Endothelial cell of umbilical vein (primary cell): ENCODE results near the gene ASIC1. TPM values are rescaled to one million over a fixed set of nuclear protein-coding genes. Genes with fewer than 3 reads are reported as not detected.

Experiments used
- BruUV-seq: library from RNA; stranded (reverse); fragments of 400-500 nt; replicated peaks from 2 replicates; lab custom pipeline; 2021; lab: Mats Ljungman, UMichigan
- CTCF ChIA-PET: fragments of 300-600, 350-600 bp; sonication (Branson Sonifier 250); formaldehyde crosslinking; loops from one replicate; lab custom pipeline; 2021; ENCODE audit warnings: antibody characterized with exemption, inconsistent platforms; lab: Charles Lee
- POLR2A ChIA-PET: fragments of 300-600, 350-600 bp; sonication (Branson Sonifier 250); formaldehyde crosslinking; loops from one replicate; lab custom pipeline; 2021; ENCODE audit warnings: antibody characterized with exemption, inconsistent platforms; lab: Charles Lee
- DNase-seq: peaks from one replicate; pipeline ENCODE4 v3.0.0-alpha.2; 2011; ENCODE audit warnings: low read depth, low spot score
- FAIRE-seq: peaks from 2 replicates; lab custom pipeline; 2011; peaks lifted over from hg19 to GRCh38; lab: Jason Lieb, UNC
- H2AFZ ChIP-seq: 2 replicates; pipeline ENCODE4 v1.6.0; 2012; ENCODE audit warnings: low read depth, low read length, control low read depth, inconsistent platforms
- H3K27ac ChIP-seq: 2 replicates; pipeline ENCODE4 v1.5.1; 2011; ENCODE audit warnings: low read depth, mild to moderate bottlenecking, control low read depth, low read length, moderate library complexity; ENCODE audit not compliant: insufficient read depth
- H3K27me3 ChIP-seq, 2 experiments: 2 replicates each; pipeline versions ENCODE4 v1.6.0 to v1.6.1; 2011; ENCODE audit warnings: low read length in 2 of 2, mixed read lengths in 1 of 2; ENCODE audit not compliant: control insufficient read depth in 2 of 2, insufficient read depth in 2 of 2
- H3K36me3 ChIP-seq, 2 experiments: 2 replicates in 1 of 2; 3 replicates in 1 of 2; pipeline ENCODE4 v1.5.1; 2011; ENCODE audit warnings: low read length in 2 of 2, mild to moderate bottlenecking in 1 of 2, moderate library complexity in 1 of 2; ENCODE audit not compliant: control insufficient read depth in 2 of 2, insufficient read depth in 2 of 2; ENCODE audit errors: extremely low read depth in 1 of 2
- H3K4me1 ChIP-seq: 3 replicates; pipeline ENCODE4 v1.5.1; 2011; ENCODE audit warnings: mild to moderate bottlenecking, low read length; ENCODE audit not compliant: control insufficient read depth, insufficient read depth; ENCODE audit errors: extremely low read depth
- H3K4me2 ChIP-seq: 2 replicates; pipeline ENCODE4 v1.6.1; 2011; ENCODE audit warnings: low read length, control low read depth, mixed read lengths; ENCODE audit not compliant: insufficient read depth
- H3K4me3 ChIP-seq, 3 experiments: fragments of 200-600 bp in 1 of 3; sonication (generic), shearing (Covaris generic) in 1 of 3; replicated peaks in 1 of 3; 2 replicates each; pipeline ENCODE4 v1.5.1; 2011 to 2016; ENCODE audit warnings: control low read depth in 3 of 3, low read length in 3 of 3, mild to moderate bottlenecking in 2 of 3, inconsistent platforms in 1 of 3, low read depth in 1 of 3, moderate library complexity in 1 of 3; ENCODE audit not compliant: insufficient read depth in 1 of 3
- H3K79me2 ChIP-seq: 2 replicates; pipeline ENCODE4 v1.6.0; 2012; ENCODE audit warnings: low read length, inconsistent platforms; ENCODE audit not compliant: control insufficient read depth, insufficient read depth
- H3K9ac ChIP-seq: replicated peaks from 2 replicates; pipeline ENCODE3; 2011; ENCODE audit warnings: low read length, control low read depth; ENCODE audit not compliant: insufficient read depth; ENCODE audit errors: extremely low read depth
- H3K9me1 ChIP-seq: replicated peaks from 3 replicates; pipeline ENCODE4 v1.6.0; 2011; ENCODE audit warnings: mild to moderate bottlenecking, low read length; ENCODE audit not compliant: control insufficient read depth, insufficient read depth; ENCODE audit errors: extremely low read depth
- H3K9me3 ChIP-seq: replicated peaks from 2 replicates; pipeline ENCODE4 v1.5.1; 2012; ENCODE audit warnings: low read length, inconsistent platforms; ENCODE audit not compliant: control insufficient read depth, insufficient read depth
- H4K20me1 ChIP-seq: replicated peaks from 2 replicates; pipeline ENCODE3; 2011; ENCODE audit warnings: mild to moderate bottlenecking, low read length; ENCODE audit not compliant: control insufficient read depth, insufficient read depth; ENCODE audit errors: extremely low read depth
- FOS ChIP-seq: IDR thresholded peaks from 2 replicates; pipeline ENCODE4 v1.6.1; 2011; ENCODE audit warnings: mild to moderate bottlenecking, low read length, moderate library complexity, borderline replicate concordance; ENCODE audit not compliant: insufficient read depth
- GATA2 ChIP-seq: IDR thresholded peaks from 2 replicates; pipeline ENCODE4 v1.7.0; 2011; ENCODE audit warnings: low read depth, mild to moderate bottlenecking, moderate library complexity, mixed read lengths, low read length; ENCODE audit not compliant: insufficient read length, insufficient read depth
- JUN ChIP-seq: IDR thresholded peaks from 2 replicates; pipeline ENCODE4 v1.6.1; 2011; ENCODE audit warnings: borderline replicate concordance, low read depth; ENCODE audit not compliant: insufficient read length, insufficient read depth
- MAX ChIP-seq: IDR thresholded peaks from 2 replicates; pipeline ENCODE4 v1.6.1; 2011; ENCODE audit not compliant: insufficient read depth, insufficient read length
- MYC ChIP-seq: IDR thresholded peaks from one replicate; pipeline ENCODE4 v1.6.1; 2011; ENCODE audit warnings: mild to moderate bottlenecking, low read depth, low read length
- POLR2A ChIP-seq: IDR thresholded peaks from 2 replicates; pipeline ENCODE4 v1.6.1; 2012; ENCODE audit warnings: low read depth, mild to moderate bottlenecking, control low read depth, low read length
- dilution Hi-C: fragments of 300-500 bp; cut with MboI; formaldehyde crosslinking; loops from one replicate; pipeline ENCODE4 v1.15.0; 2019; ENCODE audit warnings: low sequenced_read_pairs; ENCODE audit not compliant: extremely low pct_ligation_motif_present
- intact Hi-C: fragments of 100-400 bp; cut with micrococcal nuclease; formaldehyde crosslinking; loops from one replicate; pipeline ENCODE4 v1.10.0; 2022
- polyA plus RNA-seq, 4 experiments: library from polyadenylated mRNA; depleted of rRNA in 3 of 4; stranded (reverse) in 3 of 4; unstranded in 1 of 4; fragments of >200 nt; gene quantifications; 2 replicates each; pipeline versions ENCODE4 v1.2.1 to v1.2.3, GENCODE V29; 2011 to 2012; ENCODE audit warnings: missing spikeins in 1 of 4
- total RNA-seq: library from RNA; stranded (reverse); gene quantifications from 2 replicates; pipeline ENCODE4 v1.2.3, GENCODE V29; 2021

ASIC1 gene
- total and polyA plus RNA-seq, 2 donors (not counting 3 experiments of a cell fraction or from before 2014, with no cell fraction given): 0.53 to 0.66 TPM

- DNase-seq (no peak), FAIRE-seq (no peak)
- TF ChIP-seq FOS (no peak), MYC (no peak), POLR2A (no peak), JUN (no peak), MAX (no peak)
- Histone ChIP-seq H3K9ac (no peak overlapping the region), H2AFZ (no peak overlapping the region), H3K9me1 (no peaks in the 10 kb centered on the region), H4K20me1 (no peaks in the 10 kb centered on the region), H3K36me3 (peaks cover 6 to 9% of the 10 kb centered on the region in 2 experiments), H3K27me3 (no peaks in the 10 kb centered on the region), H3K4me1 (peaks cover 20% of the 10 kb centered on the region), H3K79me2 (peaks cover 10% of the 10 kb centered on the region), H3K4me2 (no peak overlapping the region), H3K4me3 (no peak overlapping the region), H3K27ac (no peak overlapping the region), H3K9me3 (no peaks in the 10 kb centered on the region)
- ChIA-PET POLR2A (no interaction called here), CTCF (interaction anchor here (0.6 to 2.9 kb wide), 7 partner anchors 12 to 224 kb away, joined by 3 to 22 read pairs (median 3); no protein-coding TSS in a partner anchor)
- no TSS peak for BruUV-seq
- dilution Hi-C loops (no loop called here), intact Hi-C loops (no loop called here)
These were observed 25.2 kb downstream of the ASIC1 start for GRCh38 chr12:50082644-50083043.

- FAIRE-seq: no peak
- dilution Hi-C loops (no loop called here), intact Hi-C loops (no loop called here)
- Histone ChIP-seq H3K9me1 (no peaks in the 10 kb centered on the region), H3K27ac (no peak overlapping the region), H3K4me3 (no peak overlapping the region), H3K4me2 (no peak overlapping the region), H3K9me3 (no peaks in the 10 kb centered on the region), H3K36me3 (peaks cover 6 to 9% of the 10 kb centered on the region in 2 experiments), H4K20me1 (no peaks in the 10 kb centered on the region), H3K4me1 (peaks cover 26% of the 10 kb centered on the region), H2AFZ (no peak overlapping the region), H3K27me3 (no peaks in the 10 kb centered on the region), H3K9ac (no peak overlapping the region), H3K79me2 (peaks cover 10% of the 10 kb centered on the region)
- POLR2A ChIA-PET: no interaction called here
- TF ChIP-seq GATA2 (no peak), MYC (no peak), MAX (no peak)
- no TSS peak for BruUV-seq
- no peak for DNase-seq
- CTCF ChIA-PET: interaction anchor here (0.6 to 5.6 kb wide), 7 partner anchors 13 to 223 kb away, joined by 3 to 89 read pairs (median 4); partner anchors contain the start of gene COX14
These were observed 25.9 kb downstream of the ASIC1 start for GRCh38 chr12:50083301-50083700.
